HepG2 (cell line): ENCODE measurements around the gene TMOD3. TPM values are rescaled to one million over a fixed set of nuclear protein-coding genes. Genes with fewer than 3 reads are reported as not detected.

Experiments used
- ATAC-seq: fragments of 200-7000 bp; cut with Tn5 transposase; 3 replicates; pipeline ENCODE4 v1.9.1; 2020; ENCODE audit warnings: mild to moderate bottlenecking, moderate library complexity
- BruUV-seq: library from RNA; stranded (reverse); fragments of 400-500 nt; replicated peaks from 2 replicates; lab custom pipeline; 2021; lab: Mats Ljungman, UMichigan
- CTCF ChIA-PET: fragments of 300-600 bp; formaldehyde crosslinking; extraction: SDS; loops from one replicate; lab custom pipeline; 2021; ENCODE audit warnings: low total read pairs, inconsistent platforms, low intra/inter-chr PET ratio; lab: Yijun Ruan, JAX
- POLR2A ChIA-PET: fragments of 350-600 bp; sonication (Branson Sonifier 250); formaldehyde crosslinking; loops from one replicate; lab custom pipeline; 2020; ENCODE audit warnings: antibody characterized with exemption, inconsistent platforms; lab: Yijun Ruan, JAX
- DNase-seq: peaks from one replicate; pipeline ENCODE4 v3.0.0-alpha.2; 2015; ENCODE audit warnings: low spot score
- FAIRE-seq: peaks from 3 replicates; lab custom pipeline; 2011; peaks lifted over from hg19 to GRCh38; lab: Jason Lieb, UNC
- H2AFZ ChIP-seq: one replicate; pipeline ENCODE4 v1.6.1; 2011; ENCODE audit warnings: low read length, inconsistent platforms
- H3K27ac ChIP-seq: fragments of 300-600 bp; 3 replicates; pipeline ENCODE4 v1.8.0; 2011; ENCODE audit warnings: mixed run types, mild to moderate bottlenecking, mixed read lengths, low read length, inconsistent platforms; ENCODE audit not compliant: insufficient read depth; ENCODE audit errors: extremely low read length
- H3K27me3 ChIP-seq, 2 experiments: fragments of 200-600 bp in 1 of 2; 2 replicates in 1 of 2; 3 replicates in 1 of 2; pipeline versions ENCODE4 v1.6.0 to v1.8.0; 2011; ENCODE audit warnings: low read length in 2 of 2, mild to moderate bottlenecking in 2 of 2, moderate library complexity in 2 of 2, inconsistent platforms in 1 of 2; ENCODE audit not compliant: insufficient read depth in 2 of 2, control insufficient read depth in 1 of 2
- H3K36me3 ChIP-seq, 2 experiments: fragments of 200-600 bp in 1 of 2; replicated peaks in 1 of 2; 2 replicates in 1 of 2; 3 replicates in 1 of 2; pipeline versions ENCODE4 v1.5.1 to v1.8.0; 2011; ENCODE audit warnings: low read length in 2 of 2, inconsistent platforms in 1 of 2; ENCODE audit not compliant: insufficient read depth in 2 of 2, control insufficient read depth in 1 of 2
- H3K4me1 ChIP-seq: 2 replicates; pipeline ENCODE4 v1.5.1; 2012; ENCODE audit warnings: low read length, inconsistent platforms; ENCODE audit not compliant: insufficient read depth
- H3K4me2 ChIP-seq: 2 replicates; pipeline ENCODE4 v1.6.0; 2011; ENCODE audit warnings: low read depth, low read length, inconsistent platforms
- H3K4me3 ChIP-seq, 3 experiments: fragments of 200-600 bp in 1 of 3; sonication (generic), shearing (Covaris generic) in 1 of 3; replicated peaks in 1 of 3; 2 replicates each; pipeline ENCODE4 v1.5.1; 2011 to 2016; ENCODE audit warnings: low read length in 3 of 3, inconsistent platforms in 2 of 3, low read depth in 2 of 3, mild to moderate bottlenecking in 2 of 3, control low read depth in 1 of 3, mixed read lengths in 1 of 3; ENCODE audit not compliant: insufficient read depth in 1 of 3
- H3K79me2 ChIP-seq: one replicate; pipeline ENCODE4 v1.6.1; 2011; ENCODE audit warnings: low read length, inconsistent platforms; ENCODE audit not compliant: insufficient read depth
- H3K9ac ChIP-seq: 2 replicates; pipeline ENCODE4 v1.6.0; 2011; ENCODE audit warnings: mild to moderate bottlenecking, low read depth, low read length, inconsistent platforms; ENCODE audit not compliant: insufficient read depth
- H3K9me3 ChIP-seq: 2 replicates; pipeline ENCODE4 v1.5.1; 2012; ENCODE audit warnings: mild to moderate bottlenecking, low read length
- H4K20me1 ChIP-seq: 2 replicates; pipeline ENCODE4 v1.6.0; 2011; ENCODE audit warnings: inconsistent platforms, mild to moderate bottlenecking, low read length, moderate library complexity; ENCODE audit not compliant: insufficient read depth
- ARHGAP35 ChIP-seq: sonication (generic); formaldehyde crosslinking; IDR thresholded peaks from 2 replicates; pipeline ENCODE4 v1.9.0; 2022; ENCODE audit warnings: mild to moderate bottlenecking, inconsistent platforms, moderate library complexity, missing genetic modification reagents, borderline replicate concordance
- ARID4A ChIP-seq: sonication (generic); formaldehyde crosslinking; IDR thresholded peaks from 2 replicates; pipeline ENCODE4 v1.5.0; 2020; ENCODE audit warnings: mild to moderate bottlenecking, missing genetic modification reagents, borderline replicate concordance
- E2F2 ChIP-seq: sonication (generic); formaldehyde crosslinking; IDR thresholded peaks from 2 replicates; pipeline ENCODE4 v1.4.0; 2020; ENCODE audit warnings: missing genetic modification reagents, borderline replicate concordance
- FOXA3 ChIP-seq: IDR thresholded peaks from 2 replicates; pipeline ENCODE4 v1.6.1; 2016; ENCODE audit warnings: missing genetic modification reagents, missing compliant biosample characterization
- NFE2L1 ChIP-seq: sonication (generic); formaldehyde crosslinking; IDR thresholded peaks from 2 replicates; pipeline ENCODE4 v1.4.0; 2020; ENCODE audit warnings: missing genetic modification reagents, mild to moderate bottlenecking, borderline replicate concordance
- PAXIP1 ChIP-seq: sonication (generic); formaldehyde crosslinking; conservative IDR thresholded peaks from 2 replicates; pipeline ENCODE4 v1.4.0; 2020; ENCODE audit warnings: mild to moderate bottlenecking, missing genetic modification reagents, moderate library complexity
- POLR2A ChIP-seq, 2 experiments: IDR thresholded peaks; 2 replicates each; pipeline ENCODE4 v1.6.1; 2011; ENCODE audit warnings: low read depth in 2 of 2, low read length in 2 of 2, mild to moderate bottlenecking in 1 of 2, moderate library complexity in 1 of 2; ENCODE audit not compliant: insufficient read depth in 1 of 2
- RAD51 ChIP-seq: fragments of 450-650 bp; IDR thresholded peaks from 2 replicates; pipeline ENCODE4 v1.6.1; 2016; ENCODE audit warnings: borderline replicate concordance
- RARA ChIP-seq: IDR thresholded peaks from 2 replicates; pipeline ENCODE4 v1.6.1; 2016; ENCODE audit warnings: missing genetic modification reagents, missing compliant biosample characterization
- SOX5 ChIP-seq: IDR thresholded peaks from 2 replicates; pipeline ENCODE4 v1.6.1; 2016; ENCODE audit warnings: borderline replicate concordance
- TGIF2 ChIP-seq: IDR thresholded peaks from 2 replicates; pipeline ENCODE4 v1.6.1; 2016; ENCODE audit warnings: control low read depth, missing compliant biosample characterization
- YEATS4 ChIP-seq: sonication (generic); formaldehyde crosslinking; IDR thresholded peaks from 2 replicates; pipeline ENCODE4 v1.4.0; 2020; ENCODE audit warnings: missing genetic modification reagents, borderline replicate concordance
- ZNF335 ChIP-seq: sonication (generic); formaldehyde crosslinking; IDR thresholded peaks from 2 replicates; pipeline ENCODE4 v1.4.0; 2020; ENCODE audit warnings: missing genetic modification reagents
- ZNF362 ChIP-seq: sonication (generic); formaldehyde crosslinking; IDR thresholded peaks from 2 replicates; pipeline ENCODE4 v1.4.0; 2020; ENCODE audit warnings: missing genetic modification reagents, mild to moderate bottlenecking, borderline replicate concordance
- ZNF563 ChIP-seq: sonication (generic); formaldehyde crosslinking; IDR thresholded peaks from 2 replicates; pipeline ENCODE4 v1.8.0; 2022; ENCODE audit warnings: mild to moderate bottlenecking, moderate library complexity, missing genetic modification reagents
- ZZZ3 ChIP-seq: sonication (generic); formaldehyde crosslinking; IDR thresholded peaks from 2 replicates; pipeline ENCODE4 v1.4.0; 2020; ENCODE audit warnings: missing genetic modification reagents, mild to moderate bottlenecking, borderline replicate concordance
- WGBS: methylation state at CpG from one replicate; pipeline ENCODE4 v1.1.6; 2017; ENCODE audit warnings: low lambda C conversion rate; 5-methylcytosine and 5-hydroxymethylcytosine counted together
- in situ Hi-C: cut with HindIII; loops from 2 replicates; pipeline ENCODE4 v1.10.0; 2017; ENCODE audit warnings: low pct_unique_long_range_greater_than_20kb; ENCODE audit not compliant: extremely low pct_ligation_motif_present
- intact Hi-C: fragments of 100-400 bp; cut with micrococcal nuclease; formaldehyde crosslinking; loops from one replicate; pipeline ENCODE4 v1.10.0; 2022; ENCODE audit not compliant: unreplicated experiment
- polyA plus RNA-seq, 8 experiments: library from polyadenylated mRNA; depleted of rRNA in 3 of 8; stranded (reverse) in 7 of 8; unstranded in 1 of 8; fragments of >200 nt; fragmentation: Illumina TruSeq in 4 of 8; extraction: Trizol in 4 of 8; gene quantifications; 2 replicates each; pipeline versions ENCODE4 v1.2.1 to v1.2.3, GENCODE V29; 2011 to 2016; ENCODE audit warnings: low read depth in 4 of 8, missing spikeins in 1 of 8, mixed read lengths in 1 of 8; ENCODE audit not compliant: insufficient read depth in 1 of 8
- total RNA-seq, 5 experiments: library from RNA; depleted of rRNA; stranded (reverse); fragments of >200 nt; fragmentation: Illumina TruSeq; extraction: Trizol; gene quantifications; 2 replicates each; pipeline ENCODE4 v1.2.3, GENCODE V29; 2016; ENCODE audit warnings: low read depth in 1 of 5

TMOD3 gene
- total and polyA plus RNA-seq, 2 of the 13 experiments (the other 11 are each of a cell fraction or from before 2014, with no cell fraction given), result 5.1 to 23.2 TPM

- intact Hi-C loops, result no loop called here
- ChIA-PET POLR2A (interaction anchor here (0.6 kb wide), 1 partner anchor 52 kb away, joined by 3 read pairs; no protein-coding TSS in a partner anchor), CTCF (no interaction called here)
- peaks cover 0 to 12% of the 10 kb centered on the region in 2 experiments; a peak in 1 of 5 replicates for H3K27me3 ChIP-seq
- H3K79me2 ChIP-seq, result no peaks in the 10 kb centered on the region
- TF ChIP-seq ARHGAP35 (no peak), FOXA3 (no peak), RAD51 (no peak), E2F2 (CRISPR knock-in tag) (no peak), PAXIP1 (CRISPR knock-in tag) (no peak), ZNF335 (CRISPR knock-in tag) (no peak), ZNF563 (CRISPR knock-in tag) (no peak), NFE2L1 (no peak), ARID4A (no peak), ZNF362 (no peak), RARA (CRISPR knock-in tag) (no peak), TGIF2 (CRISPR knock-in tag) (no peak), ZZZ3 (CRISPR knock-in tag) (no peak), SOX5 (CRISPR knock-in tag) (no peak), POLR2A (IDR thresholded peaks at IDR 0.05; ENCODE audit: insufficient read depth in 1 of 2, low read depth in 2 of 2, low read length in 2 of 2) (no peak), YEATS4 (no peak)
- in situ Hi-C loops, result no loop called here
- H2AFZ ChIP-seq, result no peak overlapping the region
- no peak overlapping the region for H3K4me2 ChIP-seq
- H4K20me1 ChIP-seq, result no peaks in the 10 kb centered on the region
- no peak for DNase-seq
- H3K27ac ChIP-seq, result no peak overlapping the region
- WGBS, result 0% methylated on average over 1 of the region's 1 CpG
- H3K36me3 ChIP-seq, result no peaks in the 10 kb centered on the region
- no peak for FAIRE-seq
- no peaks in the 10 kb centered on the region for H3K4me1 ChIP-seq
- no TSS peak for BruUV-seq
- H3K9me3 ChIP-seq, result no peaks in the 10 kb centered on the region
- H3K4me3 ChIP-seq, result no peak overlapping the region
- no peak for ATAC-seq
- H3K9ac ChIP-seq, result no peak overlapping the region
These were observed 20.0 kb upstream of the TMOD3 start for GRCh38 chr15:51809457-51809856.
